Activated T-cell treated with anti-CD3 and anti-CD28 coated beads for 48 hours (primary cell): ENCODE data around the gene BCL7C.
"Not testable (repeated sequence)": the region's sequence is repeated elsewhere in the genome, so short reads cannot be mapped to it uniquely, and the experiment has no call there.

ENCODE experiments used
- DNase-seq: peaks from one replicate; pipeline ENCODE4 v3.0.0-alpha.2; 2020; ENCODE audit warnings: low read depth

Gene BCL7C

GRCh38 chr16:30894540-30895368 lies 877 bp upstream of the BCL7C start:
- DNase-seq: no peak

DNA sequence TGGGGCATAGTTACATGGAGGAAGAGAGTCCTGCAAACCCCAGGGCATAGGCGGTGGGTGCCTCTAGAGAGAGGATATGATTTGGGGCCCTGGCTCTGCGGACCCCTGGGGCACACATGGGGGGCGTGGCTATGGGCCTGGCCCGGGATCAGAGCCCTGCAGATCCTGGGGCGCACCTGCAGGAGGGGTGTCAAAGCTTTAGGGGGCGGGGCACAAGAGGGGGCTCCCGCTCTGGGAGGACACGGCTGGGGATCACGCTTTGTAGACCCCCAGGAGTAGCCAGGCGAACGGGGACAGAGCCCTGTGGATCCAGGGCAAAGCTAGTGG lies 497 bp downstream of the BCL7C start:
- no peak for DNase-seq

GRCh38 chr16:30892670-30893416 lies 1.0 kb downstream of the BCL7C start:
- DNase-seq: no peak

DNA sequence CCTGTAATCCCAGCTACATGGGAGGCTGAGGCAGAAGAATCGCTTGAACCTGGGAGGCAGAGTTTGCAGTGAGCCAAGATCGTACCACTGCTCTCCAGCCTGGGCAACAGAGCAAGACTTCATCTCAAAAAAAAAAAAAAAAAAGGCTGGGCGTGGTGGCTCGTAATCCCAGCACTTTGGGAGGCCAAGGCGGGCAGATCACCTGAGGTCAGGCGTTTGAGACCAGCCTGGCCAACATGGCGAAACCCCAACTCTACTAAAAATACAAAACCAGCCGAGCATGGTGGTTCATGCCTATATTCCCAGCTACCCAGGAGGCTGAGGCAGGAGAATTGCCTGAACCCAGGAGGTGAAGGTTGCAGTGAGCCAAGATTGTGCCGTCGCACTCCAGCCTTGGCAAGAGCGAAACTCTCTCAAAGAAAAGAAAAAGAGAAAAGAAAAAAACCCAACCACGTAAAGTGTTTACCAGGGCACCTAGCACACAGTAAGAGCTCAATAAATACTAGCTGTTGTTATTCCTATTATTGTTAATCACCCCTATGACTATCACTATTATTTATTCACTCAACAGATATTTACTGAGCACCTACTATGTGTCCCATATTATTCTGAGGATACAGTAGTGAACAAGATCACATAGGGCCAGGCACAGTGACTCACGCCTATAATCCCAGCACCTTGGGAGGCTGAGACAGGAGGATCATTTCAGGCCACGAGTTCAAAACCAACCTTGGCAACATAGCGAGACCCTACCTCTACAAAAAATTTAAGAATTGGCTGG lies 2.6 kb downstream of the BCL7C start:
- DNase-seq: not testable (repeated sequence)

DNA sequence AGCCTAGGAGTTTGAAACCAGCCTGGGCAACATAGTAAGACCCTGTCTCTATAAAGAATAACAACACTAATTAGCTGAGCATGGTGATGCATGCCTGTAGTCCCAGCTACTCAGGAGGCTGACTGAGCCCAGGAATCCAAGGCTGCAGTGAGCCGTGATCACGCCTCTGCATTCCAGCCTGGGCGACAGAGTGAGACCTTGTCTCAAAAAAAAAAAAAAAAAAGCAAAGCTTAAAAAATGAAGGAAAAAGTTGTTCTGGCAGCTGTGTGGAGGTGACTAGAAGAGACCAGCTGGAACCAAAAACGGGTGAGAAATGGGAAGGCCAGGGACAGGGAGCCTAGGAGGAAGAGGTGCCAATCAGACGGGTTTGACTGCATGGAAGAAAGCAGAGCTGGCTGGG lies 4.2 kb downstream of the BCL7C start:
- no peak for DNase-seq

DNA sequence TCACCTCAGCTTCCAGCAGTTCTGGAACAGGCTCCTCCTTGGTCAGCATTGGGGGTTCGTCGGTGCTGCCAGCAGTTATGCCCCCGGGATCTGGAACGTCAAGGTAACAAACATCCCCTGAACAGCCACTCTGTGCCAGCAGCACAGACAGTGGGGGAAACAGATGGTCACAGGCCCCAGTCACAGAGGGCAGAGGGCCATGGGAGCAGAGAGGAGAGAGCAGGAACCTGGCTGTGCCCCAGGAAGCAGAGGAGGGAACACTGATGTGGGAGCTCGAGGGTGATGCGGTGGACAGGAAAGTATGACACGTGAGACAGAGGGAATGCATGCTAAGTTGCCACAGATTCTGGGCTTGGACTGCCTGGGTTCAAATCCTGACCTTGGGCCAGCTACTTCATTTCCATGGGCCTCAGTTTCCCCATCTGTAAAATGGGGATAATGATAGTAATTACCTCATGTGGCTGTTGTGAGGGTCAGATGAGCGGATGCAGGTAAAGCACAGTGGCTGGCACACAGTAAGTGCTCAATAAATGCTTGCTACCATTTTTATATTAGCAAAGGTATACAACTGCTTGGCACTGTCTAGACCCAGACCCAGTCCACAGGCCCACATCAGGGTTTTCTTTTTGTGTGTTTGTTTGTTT lies 4.9 kb downstream of the BCL7C start:
- DNase-seq: no peak

DNA sequence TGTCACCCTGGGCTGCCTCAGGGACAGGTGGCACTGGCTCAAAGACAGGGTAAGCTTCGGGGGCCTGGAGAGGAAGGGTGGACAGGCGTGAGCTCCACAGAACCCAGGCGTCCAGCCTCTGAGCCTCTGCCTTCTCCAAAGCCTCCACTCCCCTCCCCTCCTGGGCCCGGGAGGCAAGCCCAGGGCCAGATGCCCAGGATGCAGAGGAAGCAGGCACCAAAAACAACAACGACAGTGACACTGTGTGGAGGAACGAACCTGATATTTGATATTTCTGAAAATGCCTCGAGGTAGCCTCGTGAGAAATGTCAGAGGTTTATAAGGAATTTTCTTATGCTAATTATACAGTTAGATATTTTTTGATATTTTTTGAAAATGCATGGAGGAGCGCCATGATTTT lies 6.0 kb downstream of the BCL7C start:
- no peak for DNase-seq

DNA sequence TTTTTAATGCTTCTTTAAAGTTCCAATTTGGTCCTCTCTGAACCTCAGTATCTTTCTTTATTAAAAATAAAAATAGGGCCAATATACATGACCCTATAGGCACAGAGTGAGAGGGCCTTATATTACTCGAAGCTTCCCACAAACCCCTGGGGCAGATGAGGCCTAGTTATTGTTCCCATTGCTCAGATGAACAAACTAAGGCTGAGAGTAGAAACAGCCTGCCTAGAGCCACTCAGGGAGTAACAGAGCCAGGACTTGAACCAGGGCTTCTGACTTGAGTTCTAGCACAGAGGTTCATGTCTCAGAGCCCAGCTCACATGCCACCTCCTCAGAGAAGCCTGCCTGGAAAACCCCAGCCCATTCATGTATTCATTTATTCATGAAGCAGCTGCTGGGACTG lies 7.7 kb downstream of the BCL7C start:
- DNase-seq: no peak

- DNase-seq: no peak
These were observed 8.7 kb downstream of the BCL7C start for GRCh38 chr16:30885196-30885595.

GRCh38 chr16:30884760-30885159 lies 9.1 kb downstream of the BCL7C start:
- no peak for DNase-seq

GRCh38 chr16:30882429-30883310 lies 11.2 kb downstream of the BCL7C start:
- DNase-seq: no peak

DNA sequence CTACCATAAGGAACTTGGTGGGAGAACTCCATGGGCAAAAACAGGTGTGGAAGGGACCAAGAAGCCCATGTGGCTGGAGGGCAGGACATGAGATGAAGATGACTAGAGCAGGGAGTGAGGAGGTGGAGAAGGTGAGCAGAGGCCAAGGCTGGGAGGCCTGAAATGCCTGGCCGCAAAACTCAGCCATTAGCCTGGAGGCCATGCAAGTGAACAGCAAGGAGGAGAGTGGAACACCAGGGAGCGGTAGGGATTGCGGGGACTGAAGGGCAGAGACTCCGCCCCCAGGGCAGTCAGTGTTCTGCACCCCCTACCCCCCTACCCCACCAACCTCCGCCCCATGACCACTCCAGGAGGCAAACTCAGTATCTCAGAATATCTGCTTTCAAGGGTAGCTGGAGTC lies 17.0 kb downstream of the BCL7C start:
- DNase-seq: no peak

DNA sequence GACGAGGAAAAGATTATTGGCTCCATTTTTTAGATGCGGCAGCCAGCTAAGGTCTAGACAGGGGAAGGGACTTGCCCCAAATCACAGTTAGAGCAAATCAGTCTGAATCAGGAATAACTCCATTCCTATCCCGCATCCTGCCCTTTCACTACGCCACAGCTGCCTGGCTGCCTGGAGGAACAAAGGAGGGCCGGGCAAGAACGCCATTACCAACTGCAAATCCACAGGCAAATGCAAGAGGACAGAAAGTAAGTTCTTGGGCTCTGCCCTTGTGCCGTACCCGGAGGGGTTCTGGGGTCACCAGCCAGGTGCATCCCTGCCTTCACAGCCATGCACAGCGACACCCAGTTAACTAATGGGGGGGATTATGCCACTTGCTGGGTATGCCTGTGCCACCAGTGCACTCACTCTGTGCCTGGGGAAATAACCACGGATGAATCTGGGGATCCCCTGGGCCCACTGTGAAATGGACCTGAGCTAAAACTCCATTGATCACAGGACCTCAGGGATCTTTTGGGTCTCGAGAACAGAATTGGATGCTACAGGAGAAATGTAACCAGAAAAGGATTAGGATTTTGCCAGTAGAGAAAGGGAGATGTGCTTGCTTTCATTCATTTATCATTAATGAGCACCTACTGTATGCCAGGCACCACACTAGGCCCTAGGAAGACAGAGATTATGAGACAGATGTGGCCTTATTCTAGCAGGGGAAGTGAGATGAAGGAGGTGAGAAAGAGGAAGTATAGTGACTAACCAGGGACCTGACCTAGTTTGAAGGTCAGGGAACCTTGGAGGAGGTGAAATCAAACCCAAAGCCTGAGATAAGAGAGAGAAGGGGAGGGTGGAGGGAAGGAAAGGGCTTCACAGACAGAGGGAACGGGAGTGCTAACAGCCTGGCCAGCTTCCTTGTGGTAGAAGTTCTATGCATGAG lies 17.7 kb downstream of the BCL7C start:
- DNase-seq: no peak

DNA sequence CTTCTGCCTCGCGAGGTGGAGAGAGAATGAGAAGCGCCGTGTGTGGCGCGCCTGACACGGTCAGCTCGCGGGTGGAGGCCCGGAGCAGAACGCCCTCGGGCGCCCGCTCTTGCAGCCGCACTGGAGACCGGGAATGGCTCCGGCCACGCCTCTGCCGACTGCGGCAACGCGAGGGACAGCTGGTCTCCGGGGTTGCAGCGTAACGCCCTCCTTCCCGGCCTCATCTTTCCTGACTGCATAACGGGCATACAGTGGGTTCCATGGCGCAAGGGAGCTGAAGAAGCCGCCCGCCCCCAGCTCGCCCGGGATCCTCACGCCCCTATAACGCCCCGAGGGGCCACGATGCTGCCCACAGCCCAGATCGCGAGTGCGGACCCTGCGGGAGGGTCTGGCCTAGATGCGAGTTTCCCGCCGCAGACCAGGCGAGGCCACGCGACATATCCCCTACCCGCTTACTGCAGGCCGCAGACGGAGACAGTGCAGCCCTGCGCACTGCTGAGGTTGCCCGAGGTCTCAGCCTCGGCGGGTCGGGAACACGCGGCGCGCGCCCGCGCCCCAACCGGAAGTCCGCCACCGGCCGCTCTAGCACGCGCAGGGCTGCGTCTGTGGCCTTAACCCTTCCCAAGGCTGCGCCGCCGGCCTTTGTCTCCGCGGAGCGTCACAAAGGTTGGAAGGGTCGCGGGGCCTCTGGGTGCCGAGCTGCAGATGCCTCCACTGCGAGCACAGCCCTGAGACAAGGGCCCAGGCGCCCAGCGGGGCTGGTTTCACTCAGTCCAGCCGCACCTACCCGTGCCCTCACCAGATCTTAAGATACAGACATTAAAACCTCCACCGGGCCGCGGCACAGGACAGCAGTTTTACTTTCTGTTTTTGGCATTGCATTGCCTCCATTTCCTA lies 18.8 kb downstream of the BCL7C start:
- DNase-seq: peak; percentile 90

DNA sequence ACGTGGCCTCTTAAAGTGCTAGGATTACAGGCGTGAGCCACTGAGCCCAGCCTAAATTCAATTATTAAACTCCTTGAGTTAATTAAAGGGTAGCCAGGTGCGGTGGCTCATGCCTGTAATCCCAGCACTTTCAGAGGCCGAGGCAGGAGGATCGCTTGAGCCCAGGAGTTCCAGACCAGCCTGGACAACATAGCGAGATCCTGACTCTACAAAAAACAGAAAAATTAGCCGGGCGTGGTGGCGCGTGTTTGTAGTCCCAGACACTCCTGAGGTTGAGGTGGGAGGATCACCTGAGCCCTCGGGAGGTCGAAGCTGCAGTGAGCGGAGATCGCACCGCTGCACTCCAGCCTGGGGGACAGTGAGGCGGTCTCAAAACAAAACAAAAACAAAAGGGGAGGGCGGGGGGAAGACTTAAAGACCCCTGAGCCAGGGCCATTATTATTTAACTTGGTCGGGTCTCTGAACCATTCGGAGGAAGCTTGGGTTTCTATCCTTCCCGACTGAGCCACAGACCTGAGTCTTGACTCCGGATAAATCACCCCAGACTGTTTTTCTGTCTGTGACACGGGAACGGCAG lies 19.5 kb downstream of the BCL7C start:
- DNase-seq: no peak

DNA sequence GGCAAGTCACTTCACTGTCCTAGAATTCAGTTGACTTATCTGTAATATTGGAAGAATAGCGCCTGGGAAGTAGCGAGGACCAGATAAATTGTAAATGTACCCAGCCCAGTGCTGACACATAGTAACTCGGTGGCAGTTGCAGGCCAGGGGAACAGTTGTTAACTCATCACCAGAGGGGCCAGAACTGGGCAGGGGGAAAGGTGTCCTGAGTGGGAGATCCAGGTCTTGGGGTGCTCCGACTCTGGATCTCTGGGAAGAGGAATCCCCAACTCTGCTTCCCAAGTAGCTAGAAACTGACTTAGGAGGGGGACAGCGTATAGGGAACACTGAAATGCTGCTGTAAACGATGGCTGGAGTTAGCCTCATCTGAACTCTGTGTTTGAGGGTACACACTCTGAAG lies 23.0 kb downstream of the BCL7C start:
- DNase-seq: no peak

- DNase-seq: no peak
These were observed 26.1 kb downstream of the BCL7C start for GRCh38 chr16:30867747-30868146.

DNA sequence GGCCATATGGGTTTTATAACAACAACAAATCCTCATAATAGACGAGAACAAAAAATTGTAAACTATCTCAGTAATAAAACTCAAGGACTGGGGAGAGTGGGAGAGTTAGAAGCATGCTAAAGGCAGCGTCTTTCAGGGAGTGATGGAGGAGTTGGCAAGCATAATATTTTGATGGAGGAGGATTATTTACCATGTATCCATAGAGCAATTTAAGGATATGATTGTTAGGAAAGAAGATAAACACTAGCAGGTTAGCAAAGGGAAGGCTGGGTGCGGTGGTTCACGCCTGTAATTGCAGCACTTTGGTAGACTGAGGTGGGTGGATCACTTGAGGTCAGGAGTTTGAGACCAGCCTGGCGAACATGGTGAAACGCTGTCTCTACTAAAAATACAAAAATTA lies 27.8 kb downstream of the BCL7C start:
- no peak for DNase-seq

- DNase-seq: not testable (repeated sequence)
These were observed 30.7 kb downstream of the BCL7C start for GRCh38 chr16:30863178-30863577.
